Cardiac muscle cell (in vitro differentiated cells and primary cell): ENCODE results near the gene TUBB4B. TPM values are rescaled to one million over a fixed set of nuclear protein-coding genes. Genes with fewer than 3 reads are reported as not detected.

Source experiments
- DNase-seq, 2 donors: peaks; one replicate each; pipeline versions ENCODE4 v3.0.0 to v3.0.0-alpha.2; 2010 to 2017; ENCODE audit warnings: low read depth in 1 of 2, low spot score in 1 of 2
- H3K27ac ChIP-seq: fragments of 200-600 bp; sonication (generic); 2 replicates; pipeline ENCODE4 v1.5.1; 2016
- H3K27me3 ChIP-seq: fragments of 200-600 bp; sonication (generic); 2 replicates; pipeline ENCODE4 v1.6.0; 2016; ENCODE audit warnings: control low read depth
- H3K36me3 ChIP-seq: fragments of 200-600 bp; sonication (generic); 2 replicates; pipeline ENCODE4 v1.5.1; 2016; ENCODE audit warnings: control low read depth
- H3K4me1 ChIP-seq: fragments of 200-600 bp; sonication (generic); 2 replicates; pipeline ENCODE4 v1.8.1; 2017; ENCODE audit warnings: low read depth, mild to moderate bottlenecking, mixed run types
- H3K4me3 ChIP-seq: fragments of 200-600 bp; sonication (generic); 2 replicates; pipeline ENCODE4 v1.5.1; 2016; ENCODE audit warnings: mild to moderate bottlenecking
- H3K9me3 ChIP-seq: fragments of 200-600 bp; sonication (generic); 2 replicates; pipeline ENCODE4 v1.5.1; 2017; ENCODE audit warnings: low read depth, mild to moderate bottlenecking, control low read depth
- CTCF ChIP-seq: IDR thresholded peaks from 2 replicates; pipeline ENCODE4 v1.5.1; 2012; ENCODE audit warnings: low read depth, mild to moderate bottlenecking, low read length
- polyA plus RNA-seq: library from polyadenylated mRNA; unstranded; fragments of >200 nt; fragmentation: Nextera tagmentation; extraction: Ambion mirVana; gene quantifications from 2 replicates; pipeline ENCODE4 v1.2.1, GENCODE V29; 2016
- total RNA-seq: library from RNA; depleted of rRNA; stranded (reverse); fragments of >200 nt; gene quantifications from 2 replicates; pipeline ENCODE4 v1.2.3, GENCODE V29; 2016

TUBB4B gene
- 412 and 540 TPM in 2 replicates for total RNA-seq
- polyA plus RNA-seq, result 745 and 845 TPM in 2 replicates

DNA sequence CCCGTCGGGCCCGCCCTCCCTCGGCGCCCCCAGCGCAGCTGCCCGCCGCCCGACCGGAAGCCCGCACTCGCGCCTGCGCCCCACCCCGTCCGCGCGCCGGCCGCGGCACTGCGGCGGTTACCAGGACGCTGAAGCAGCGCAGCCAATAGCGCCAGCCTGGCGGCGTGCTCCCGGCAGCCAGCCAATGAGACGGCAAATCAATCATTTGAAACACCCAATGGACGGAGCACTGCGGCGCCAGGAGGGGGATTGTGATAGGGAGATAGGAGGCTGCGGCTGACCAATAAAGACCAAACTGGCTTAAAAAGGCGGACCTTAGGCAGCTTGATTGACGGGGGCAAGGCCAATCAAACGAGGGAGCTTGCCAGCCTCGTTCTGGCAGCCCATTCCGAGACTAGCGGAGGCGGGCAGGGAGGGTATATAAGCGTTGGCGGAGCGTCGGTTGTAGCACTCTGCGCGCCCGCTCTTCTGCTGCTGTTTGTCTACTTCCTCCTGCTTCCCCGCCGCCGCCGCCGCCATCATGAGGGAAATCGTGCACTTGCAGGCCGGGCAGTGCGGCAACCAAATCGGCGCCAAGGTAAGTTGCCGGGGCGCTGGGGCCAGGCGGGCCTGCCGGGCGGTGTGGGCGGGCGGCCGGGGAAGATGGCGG is at the start of gene TUBB4B:
Gene TUBB4B, plus strand, starts transcription at position 447 of the 649 bp plus-strand sequence. Its CDS starts 74 bp downstream, at position 521.
- no peaks in the 10 kb centered on the region for H3K27me3 ChIP-seq
- H3K9me3 ChIP-seq, result no peaks in the 10 kb centered on the region
- H3K36me3 ChIP-seq, result peaks cover 12% of the 10 kb centered on the region
- peaks cover 18% of the 10 kb centered on the region for H3K4me1 ChIP-seq
- H3K27ac ChIP-seq, result peak within 1 kb of the TSS; percentile 95
- DNase-seq, result peak; percentile 99 to 100
- H3K4me3 ChIP-seq, result peak within 1 kb of the TSS; percentile 96
- TF ChIP-seq CTCF, result no peak

GRCh38 chr9:137191691-137192447 is 49.2 kb upstream of the TUBB4B start:
- Histone ChIP-seq H3K4me3 (no peak overlapping the region), H3K27me3 (no peaks in the 10 kb centered on the region), H3K4me1 (peaks cover 17% of the 10 kb centered on the region), H3K9me3 (no peaks in the 10 kb centered on the region), H3K27ac (no peak overlapping the region), H3K36me3 (peaks cover 4% of the 10 kb centered on the region)
- no peak for DNase-seq
- no peak for TF ChIP-seq CTCF

- Histone ChIP-seq H3K27ac (no peak overlapping the region), H3K9me3 (no peaks in the 10 kb centered on the region), H3K4me3 (no peak overlapping the region), H3K36me3 (peaks cover 4% of the 10 kb centered on the region), H3K27me3 (no peaks in the 10 kb centered on the region), H3K4me1 (peaks cover 13% of the 10 kb centered on the region)
- no peak for DNase-seq
- no peak for TF ChIP-seq CTCF
These were observed 48.7 kb upstream of the TUBB4B start for GRCh38 chr9:137192448-137192780.

GRCh38 chr9:137192859-137193258 is 48.2 kb upstream of the TUBB4B start:
- H3K4me1 ChIP-seq, result peaks cover 14% of the 10 kb centered on the region
- no peak for TF ChIP-seq CTCF
- no peaks in the 10 kb centered on the region for H3K9me3 ChIP-seq
- H3K27ac ChIP-seq, result no peak overlapping the region
- no peaks in the 10 kb centered on the region for H3K27me3 ChIP-seq
- peaks cover 4% of the 10 kb centered on the region for H3K36me3 ChIP-seq
- no peak overlapping the region for H3K4me3 ChIP-seq
- DNase-seq, result no peak

DNA sequence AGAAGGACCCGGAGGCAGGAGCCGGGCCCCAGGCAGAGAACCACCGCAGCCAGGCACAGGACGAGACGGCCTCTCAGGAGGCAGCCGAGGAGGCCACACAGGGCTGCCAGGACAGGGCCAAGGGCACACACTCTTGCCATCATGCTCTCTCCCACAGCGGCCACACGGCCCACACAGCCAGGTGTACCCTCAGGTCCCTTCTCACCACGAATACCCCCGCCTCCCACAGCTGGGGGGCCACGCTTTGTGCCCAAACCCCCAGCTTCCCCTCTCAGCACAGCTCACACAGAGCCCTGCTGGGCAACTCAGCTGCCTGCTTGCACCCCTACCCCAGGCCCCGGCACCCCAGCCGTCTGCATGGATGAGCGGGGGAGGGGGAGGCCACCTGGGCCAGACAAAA is 47.3 kb upstream of the TUBB4B start:
- Histone ChIP-seq H3K4me3 (no peak overlapping the region), H3K27ac (no peak overlapping the region), H3K27me3 (no peaks in the 10 kb centered on the region), H3K4me1 (peaks cover 23% of the 10 kb centered on the region), H3K9me3 (no peaks in the 10 kb centered on the region), H3K36me3 (peaks cover 4% of the 10 kb centered on the region)
- no peak for DNase-seq
- TF ChIP-seq CTCF, result no peak
